Esophagus muscularis mucosa (tissue), 4 donors: ENCODE results near the gene ANTKMT. TPM values are rescaled to one million over a fixed set of nuclear protein-coding genes. Genes with fewer than 3 reads are reported as not detected.

ENCODE experiments used
- DNase-seq: peaks from one replicate; pipeline ENCODE4 v3.0.0-alpha.2; 2017; ENCODE audit errors: extremely low spot score
- H3K27ac ChIP-seq, 4 donors: fragments of 200-600 bp; sonication (generic); replicated peaks in 1 of 4; 1 replicate in 3 of 4; 2 replicates in 1 of 4; pipeline ENCODE4 v1.5.1; 2016 to 2019; ENCODE audit warnings: mild to moderate bottlenecking in 1 of 4
- H3K27me3 ChIP-seq, 4 donors: fragments of 200-600 bp; sonication (generic); one replicate each; pipeline versions ENCODE4 v1.5.1 to v1.6.0; 2016 to 2019
- H3K36me3 ChIP-seq, 4 donors: fragments of 200-600 bp; sonication (generic); one replicate each; pipeline ENCODE4 v1.5.1; 2016 to 2019
- H3K4me1 ChIP-seq, 4 donors: fragments of 200-600 bp; sonication (generic); one replicate each; pipeline ENCODE4 v1.5.1; 2016 to 2019
- H3K4me3 ChIP-seq, 4 donors: fragments of 200-600 bp; sonication (generic); 1 replicate in 2 of 4; 2 replicates in 2 of 4; pipeline ENCODE4 v1.5.1; 2016 to 2019; ENCODE audit warnings: mild to moderate bottlenecking in 4 of 4, moderate library complexity in 1 of 4
- H3K9me3 ChIP-seq, 4 donors: fragments of 200-600 bp; sonication (generic); 1 replicate in 3 of 4; 2 replicates in 1 of 4; pipeline ENCODE4 v1.5.1; 2016 to 2019
- EP300 ChIP-seq: sonication (generic); formaldehyde crosslinking; IDR thresholded peaks from one replicate; pipeline ENCODE4 v1.6.1; 2017; ENCODE audit warnings: antibody characterized with exemption
- POLR2A ChIP-seq: fragments of 450-650 bp; IDR thresholded peaks from one replicate; pipeline ENCODE4 v1.6.1; 2017; ENCODE audit warnings: antibody characterized with exemption, moderate library complexity, mild to moderate bottlenecking, low read depth
- POLR2AphosphoS5 ChIP-seq, 2 donors: sonication (generic); formaldehyde crosslinking; IDR thresholded peaks; one replicate each; pipeline ENCODE4 v1.6.1; 2017; ENCODE audit warnings: antibody characterized with exemption in 2 of 2
- WGBS: methylation state at CpG from one replicate; pipeline ENCODE4 v1.1.5; 2018; 5-methylcytosine and 5-hydroxymethylcytosine counted together
- intact Hi-C: fragments of 100-400 bp; cut with DNase I; formaldehyde crosslinking; loops from one replicate; pipeline ENCODE4 v1.15.1; 2023
- total RNA-seq, 4 donors: library from RNA; depleted of rRNA; stranded (reverse); fragments of >200 nt; gene quantifications; one replicate each; pipeline versions ENCODE4 v1.1.0 to v1.2.1, GENCODE V29; 2016
- TF ChIP-seq, protein P1 (sequence below), 3 experiments: fragments of 200-600 bp in 2 of 3; fragments of 450-650 bp in 1 of 3; sonication (generic) in 2 of 3; IDR thresholded peaks; one replicate each; pipeline ENCODE4 v1.5.1; 2017 to 2019; ENCODE audit warnings: antibody characterized with exemption in 3 of 3, mild to moderate bottlenecking in 2 of 3, moderate library complexity in 1 of 3

Gene ANTKMT
- total RNA-seq, 4 donors from 2014 or later, result 26.5 to 48.6 (median 40.3) TPM

DNA sequence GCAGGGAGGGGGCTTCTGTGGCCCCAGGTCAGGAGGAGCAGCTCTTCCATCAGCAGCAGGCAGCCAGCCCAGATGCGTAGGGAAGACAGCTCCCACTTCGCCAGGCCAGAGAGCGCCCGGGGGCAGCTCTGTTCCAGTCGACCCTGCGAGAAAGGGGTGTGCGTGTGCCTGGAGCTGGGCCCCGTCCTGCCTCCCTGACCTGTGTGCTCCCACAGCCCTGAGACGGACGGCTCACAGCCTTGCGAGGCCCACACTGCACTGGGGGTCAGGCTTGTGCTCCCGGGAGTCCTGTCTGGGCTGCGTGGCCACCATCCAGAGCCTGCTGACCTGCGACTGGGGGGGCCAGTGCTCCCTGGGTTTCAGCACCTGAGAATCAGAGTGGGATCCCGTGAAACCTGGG is 39.1 kb downstream of the ANTKMT start:
- no peaks in the 10 kb centered on the region for H3K4me1 ChIP-seq
- H3K36me3 ChIP-seq, result no peaks in the 10 kb centered on the region
- intact Hi-C loops, result no loop called here
- TF ChIP-seq, protein P1, sequence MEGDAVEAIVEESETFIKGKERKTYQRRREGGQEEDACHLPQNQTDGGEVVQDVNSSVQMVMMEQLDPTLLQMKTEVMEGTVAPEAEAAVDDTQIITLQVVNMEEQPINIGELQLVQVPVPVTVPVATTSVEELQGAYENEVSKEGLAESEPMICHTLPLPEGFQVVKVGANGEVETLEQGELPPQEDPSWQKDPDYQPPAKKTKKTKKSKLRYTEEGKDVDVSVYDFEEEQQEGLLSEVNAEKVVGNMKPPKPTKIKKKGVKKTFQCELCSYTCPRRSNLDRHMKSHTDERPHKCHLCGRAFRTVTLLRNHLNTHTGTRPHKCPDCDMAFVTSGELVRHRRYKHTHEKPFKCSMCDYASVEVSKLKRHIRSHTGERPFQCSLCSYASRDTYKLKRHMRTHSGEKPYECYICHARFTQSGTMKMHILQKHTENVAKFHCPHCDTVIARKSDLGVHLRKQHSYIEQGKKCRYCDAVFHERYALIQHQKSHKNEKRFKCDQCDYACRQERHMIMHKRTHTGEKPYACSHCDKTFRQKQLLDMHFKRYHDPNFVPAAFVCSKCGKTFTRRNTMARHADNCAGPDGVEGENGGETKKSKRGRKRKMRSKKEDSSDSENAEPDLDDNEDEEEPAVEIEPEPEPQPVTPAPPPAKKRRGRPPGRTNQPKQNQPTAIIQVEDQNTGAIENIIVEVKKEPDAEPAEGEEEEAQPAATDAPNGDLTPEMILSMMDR (IDR thresholded peaks at IDR 0.05), result no peak
- TF ChIP-seq POLR2AphosphoS5 (IDR thresholded peaks at IDR 0.05) (no peak), POLR2A (no peak), EP300 (no peak)
- H3K27me3 ChIP-seq, result peaks cover 0 to 51% (median 1%) of the 10 kb centered on the region in 4 donors
- no peaks in the 10 kb centered on the region for H3K9me3 ChIP-seq
- no peak overlapping the region for H3K4me3 ChIP-seq
- 66% methylated on average over 12 of the region's 15 CpGs for WGBS
- no peak for DNase-seq
- no peak overlapping the region for H3K27ac ChIP-seq

DNA sequence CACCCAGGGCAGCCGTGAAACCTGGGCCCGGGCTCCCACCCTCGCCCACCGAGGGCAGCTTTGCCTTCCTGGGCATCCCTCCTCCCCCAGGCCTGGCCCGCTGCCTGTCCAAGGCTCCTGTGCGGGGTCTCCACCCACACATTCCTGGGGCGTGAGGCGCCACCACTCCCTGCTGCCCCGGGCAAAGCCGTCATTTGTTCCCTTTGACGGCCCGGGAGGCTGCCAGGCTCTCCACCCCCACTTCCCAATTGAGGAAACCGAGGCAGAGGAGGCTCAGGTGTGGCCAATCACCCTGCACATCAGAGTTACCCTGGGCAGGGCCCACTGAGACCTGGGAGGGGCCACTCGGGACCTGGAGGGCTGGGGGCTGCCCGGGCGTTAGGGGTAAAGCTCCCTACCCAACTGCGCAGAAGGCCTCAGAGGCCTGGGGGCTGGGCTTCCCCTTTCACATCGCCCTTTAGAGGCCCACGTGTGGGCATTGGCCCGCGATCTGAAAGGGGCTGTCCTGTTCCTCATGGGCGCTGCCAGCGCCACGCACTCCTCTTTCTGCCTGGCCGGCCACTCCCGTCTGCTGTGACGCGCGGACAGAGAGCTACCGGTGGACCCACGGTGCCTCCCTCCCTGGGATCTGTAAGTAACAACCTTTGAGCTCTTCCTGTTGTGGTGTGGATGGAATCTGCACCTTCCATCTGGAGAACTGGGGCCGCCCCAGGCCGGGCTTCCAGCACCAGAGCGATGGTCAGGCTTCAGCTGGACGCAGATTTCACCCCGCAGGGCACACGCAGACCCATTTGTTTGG is 39.8 kb downstream of the ANTKMT start, which contains the start of gene MSLN:
TSS of gene MSLN (plus strand) at position 190 of the 799 bp plus-strand sequence. CDS start 1,947 bp downstream, outside the sequence.
- Histone ChIP-seq H3K4me1 (no peaks in the 10 kb centered on the region), H3K4me3 (no peak within 1 kb of the TSS), H3K36me3 (no peaks in the 10 kb centered on the region), H3K9me3 (no peaks in the 10 kb centered on the region), H3K27ac (no peak within 1 kb of the TSS), H3K27me3 (peaks cover 0 to 55% (median 1%) of the 10 kb centered on the region in 4 donors)
- no peak for DNase-seq
- intact Hi-C loops, result no loop called here
- TF ChIP-seq EP300 (no peak), POLR2AphosphoS5 (IDR thresholded peaks at IDR 0.05) (no peak), POLR2A (no peak)
- TF ChIP-seq, protein P1 (IDR thresholded peaks at IDR 0.05), result no peak
- WGBS, result 82% methylated on average over 22 of the region's 37 CpGs

DNA sequence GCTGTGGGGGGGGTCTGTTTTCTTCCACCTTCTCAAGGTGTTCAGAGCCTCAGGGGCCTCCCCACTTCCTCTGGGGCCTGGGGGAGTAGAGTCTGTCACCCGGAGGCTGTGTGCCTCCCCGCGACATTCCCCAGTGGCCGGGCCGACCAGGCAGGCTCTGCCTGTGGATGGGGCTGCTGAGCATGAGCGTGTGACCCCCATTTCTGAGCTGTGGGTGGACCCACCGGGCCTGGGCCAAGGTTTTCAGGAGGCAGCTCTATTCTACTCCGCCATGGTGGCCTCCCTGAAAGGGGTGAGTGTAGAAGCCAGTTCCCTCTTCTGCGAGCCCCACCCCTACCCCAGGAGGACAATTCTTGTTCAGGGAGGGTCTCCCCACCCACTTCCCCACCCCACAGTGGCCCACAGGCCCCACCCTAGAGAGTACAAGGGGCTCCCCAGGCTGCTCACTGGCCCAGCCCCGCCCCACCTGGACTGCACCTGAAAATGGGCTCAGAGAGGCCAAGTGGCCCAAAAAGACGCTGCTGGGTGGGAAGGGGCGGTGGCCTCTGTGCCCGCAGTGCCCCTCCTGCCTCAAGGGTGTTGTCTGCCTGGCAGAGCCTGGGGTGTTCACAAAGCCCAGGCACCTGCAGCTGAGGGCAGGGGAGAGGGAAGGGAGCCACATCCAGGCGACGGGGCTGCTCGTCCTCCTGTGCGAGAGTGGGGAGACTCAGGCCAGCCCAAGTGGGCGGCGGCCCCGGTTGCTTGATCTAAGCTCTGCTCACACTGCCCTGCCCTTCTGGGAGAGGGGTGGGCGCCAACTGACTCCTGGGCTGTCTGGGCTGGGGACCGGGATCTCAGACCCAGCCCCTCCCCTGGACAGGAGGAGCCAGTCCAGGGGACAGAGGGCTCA is 40.9 kb downstream of the ANTKMT start:
- TF ChIP-seq, protein P1 (IDR thresholded peaks at IDR 0.05), result no peak
- TF ChIP-seq EP300 (no peak), POLR2AphosphoS5 (IDR thresholded peaks at IDR 0.05) (no peak), POLR2A (no peak)
- Histone ChIP-seq H3K4me3 (no peak overlapping the region), H3K4me1 (no peaks in the 10 kb centered on the region), H3K9me3 (no peaks in the 10 kb centered on the region), H3K27ac (no peak overlapping the region), H3K36me3 (no peaks in the 10 kb centered on the region), H3K27me3 (peaks cover 0 to 61% (median 1%) of the 10 kb centered on the region in 4 donors)
- intact Hi-C loops, result no loop called here
- DNase-seq, result no peak
- WGBS, result 67% methylated on average over 11 of the region's 22 CpGs

- peaks cover 0 to 64% (median 1%) of the 10 kb centered on the region in 4 donors for H3K27me3 ChIP-seq
- TF ChIP-seq POLR2A (no peak), EP300 (no peak), POLR2AphosphoS5 (IDR thresholded peaks at IDR 0.05) (no peak)
- TF ChIP-seq, protein P1 (IDR thresholded peaks at IDR 0.05), result no peak
- H3K27ac ChIP-seq, result no peak overlapping the region
- H3K4me1 ChIP-seq, result no peaks in the 10 kb centered on the region
- H3K9me3 ChIP-seq, result no peaks in the 10 kb centered on the region
- H3K4me3 ChIP-seq, result no peak overlapping the region
- H3K36me3 ChIP-seq, result no peaks in the 10 kb centered on the region
- intact Hi-C loops, result no loop called here
- no peak for DNase-seq
- WGBS, result 75% methylated on average over 13 of the region's 17 CpGs
These were observed 41.8 kb downstream of the ANTKMT start for GRCh38 chr16:762595-763268.
